ENCODE results near the gene SSUH2. TPM values are rescaled to one million over a fixed set of nuclear protein-coding genes. Genes with fewer than 3 reads are reported as not detected.

The SSUH2 gene
- not detected in 2 replicates for total RNA-seq

DNA sequence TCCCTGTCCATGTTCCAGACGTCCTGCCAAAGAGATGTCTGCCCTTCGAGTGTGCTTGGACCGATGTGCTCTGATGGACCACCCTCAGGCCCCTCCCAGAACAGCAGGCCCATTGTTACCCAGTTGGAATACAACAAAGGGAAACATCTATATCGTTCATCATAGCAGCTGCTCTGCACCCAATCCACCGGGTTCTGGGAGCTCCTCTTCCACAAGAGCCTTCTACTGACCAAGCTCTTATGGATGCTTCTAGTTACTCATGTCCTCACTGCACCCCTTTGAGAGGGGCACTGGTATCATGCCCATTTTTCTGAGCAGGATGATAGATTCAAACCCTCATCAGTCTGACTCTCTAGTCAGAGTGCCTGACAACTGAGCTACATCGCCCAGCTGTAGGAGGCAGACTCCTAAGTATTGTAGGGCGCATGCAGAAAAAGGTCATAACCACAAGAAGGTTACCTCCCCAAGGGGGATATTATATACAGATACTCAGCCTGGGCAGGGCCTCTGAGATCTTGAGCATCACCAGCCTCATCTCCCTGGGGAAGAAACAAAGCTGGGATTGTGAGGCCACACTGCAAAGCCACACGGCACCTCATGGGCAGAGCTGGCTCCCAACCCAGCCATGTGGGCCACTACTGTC, at the start of gene SSUH2:
Gene SSUH2, minus strand, starts transcription at position 51 of the 643 bp plus-strand sequence. Its CDS starts 40 bp downstream, at position 11.

Other genes starting within 250 kb of the SSUH2 start
- gene LMCD1, start 143.0 kb downstream of the SSUH2 start, total RNA-seq: 20.6 and 32.2 TPM in 2 replicates
- not detected in 2 replicates for gene CAV3, start 89.0 kb upstream of the SSUH2 start, total RNA-seq
- gene OXTR, start 124.8 kb upstream of the SSUH2 start, total RNA-seq: 0.32 and 1.1 TPM in 2 replicates